HG03060 (cell line): ENCODE results near the gene C4orf50.

ENCODE experiments used
- ATAC-seq: cut with Tn5 transposase; IDR thresholded peaks from one replicate; pipeline ENCODE4 v1.9.1; 2021; ENCODE audit warnings: low read depth, moderate number of reproducible peaks; ENCODE audit not compliant: unreplicated experiment

Gene C4orf50

DNA sequence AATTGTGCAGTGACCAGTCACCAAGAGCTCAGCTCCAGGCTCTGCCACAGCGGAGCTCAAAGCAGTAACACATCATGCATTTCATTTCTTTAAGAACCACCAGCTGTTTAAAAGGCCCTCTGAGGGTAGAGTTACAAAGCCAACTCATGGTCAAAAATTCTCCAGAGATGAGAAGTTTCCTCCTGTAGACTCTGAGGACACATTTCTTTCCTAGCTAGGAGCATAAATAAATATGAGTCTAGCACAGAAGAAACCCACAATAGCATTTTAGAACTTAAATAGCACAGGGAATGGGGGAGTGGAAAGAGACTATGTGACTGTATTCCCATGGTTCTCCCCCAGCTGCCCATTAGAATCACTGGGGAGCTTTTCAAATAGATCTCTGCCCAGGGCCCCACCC, 118.8 kb downstream of the C4orf50 start:
- no peak for ATAC-seq

DNA sequence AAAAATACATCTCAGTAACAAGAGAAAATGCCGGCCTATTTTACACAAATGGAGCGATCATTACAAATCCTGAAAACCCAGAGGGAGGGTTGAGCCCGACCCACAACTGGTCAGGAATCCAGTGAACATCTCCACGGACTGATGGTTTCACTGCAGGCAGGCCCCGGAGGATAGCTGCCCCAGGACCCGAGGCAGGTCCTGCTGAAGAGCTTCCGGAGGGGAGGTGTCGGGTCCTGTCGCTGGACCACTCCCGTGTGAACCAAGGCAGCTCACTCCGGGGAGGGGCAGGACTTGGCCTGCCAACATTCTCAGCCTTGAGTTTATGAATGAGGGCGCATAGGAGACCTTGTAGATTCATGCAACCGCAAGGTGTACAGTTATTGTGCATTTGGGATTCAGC, 120.6 kb downstream of the C4orf50 start:
- no peak for ATAC-seq

DNA sequence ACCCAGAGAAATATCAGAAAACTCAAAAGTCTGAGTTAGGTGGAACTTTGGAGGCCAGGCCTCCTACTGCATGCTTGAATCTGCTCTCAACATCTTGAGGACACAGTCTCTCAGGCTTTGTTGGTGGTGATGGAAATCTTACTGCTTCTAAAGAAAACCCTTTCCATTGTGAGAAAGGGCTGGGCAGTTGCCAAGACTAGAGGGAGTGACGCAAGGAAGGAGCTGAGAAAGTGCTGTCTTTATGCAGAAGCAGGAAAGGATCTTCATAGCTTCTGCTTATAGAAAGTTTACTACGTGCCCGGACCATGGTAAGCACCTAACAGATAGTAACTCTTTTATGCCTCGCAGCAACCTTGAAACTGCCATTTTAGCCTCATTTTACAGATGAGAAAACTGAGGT, 122.9 kb downstream of the C4orf50 start:
- ATAC-seq: no peak

DNA sequence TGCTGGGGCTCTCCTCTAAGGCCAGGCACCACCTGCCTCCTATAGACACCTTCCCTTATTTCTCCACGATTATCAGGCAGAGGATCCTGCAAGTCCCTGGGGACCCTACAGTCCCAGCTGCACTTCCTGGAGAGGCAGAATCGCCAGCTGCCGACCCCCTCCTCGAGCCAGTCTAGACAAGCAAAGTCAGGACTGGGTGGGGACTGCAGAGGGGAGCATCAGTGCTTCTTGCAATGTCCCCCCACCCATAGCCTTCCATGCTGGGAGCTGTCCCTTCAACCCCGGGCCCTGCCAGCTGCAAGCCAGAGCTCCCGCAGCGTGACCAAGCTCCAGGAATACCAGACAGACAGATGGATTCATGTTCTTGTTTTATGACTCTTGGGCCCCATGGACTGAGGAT, 124.0 kb downstream of the C4orf50 start:
- ATAC-seq: no peak

DNA sequence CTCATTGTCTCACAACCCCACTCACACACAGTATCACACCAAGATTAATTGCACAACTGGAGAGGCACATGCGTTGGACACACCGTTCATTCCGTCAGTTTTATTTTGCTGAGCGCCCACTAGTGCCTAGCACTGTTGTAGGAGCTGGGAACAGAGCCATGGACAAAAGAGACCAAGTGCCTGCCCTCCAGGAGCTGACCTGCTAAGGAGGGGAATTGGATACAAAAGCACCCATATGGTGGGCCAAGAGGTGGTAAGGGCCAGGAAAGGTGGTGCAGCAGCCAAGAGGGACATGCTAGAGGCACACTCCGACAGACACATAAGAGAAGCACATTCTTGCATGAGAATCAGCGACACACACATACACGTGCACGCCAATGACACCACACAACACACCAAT, 124.6 kb downstream of the C4orf50 start:
- ATAC-seq: no peak

DNA sequence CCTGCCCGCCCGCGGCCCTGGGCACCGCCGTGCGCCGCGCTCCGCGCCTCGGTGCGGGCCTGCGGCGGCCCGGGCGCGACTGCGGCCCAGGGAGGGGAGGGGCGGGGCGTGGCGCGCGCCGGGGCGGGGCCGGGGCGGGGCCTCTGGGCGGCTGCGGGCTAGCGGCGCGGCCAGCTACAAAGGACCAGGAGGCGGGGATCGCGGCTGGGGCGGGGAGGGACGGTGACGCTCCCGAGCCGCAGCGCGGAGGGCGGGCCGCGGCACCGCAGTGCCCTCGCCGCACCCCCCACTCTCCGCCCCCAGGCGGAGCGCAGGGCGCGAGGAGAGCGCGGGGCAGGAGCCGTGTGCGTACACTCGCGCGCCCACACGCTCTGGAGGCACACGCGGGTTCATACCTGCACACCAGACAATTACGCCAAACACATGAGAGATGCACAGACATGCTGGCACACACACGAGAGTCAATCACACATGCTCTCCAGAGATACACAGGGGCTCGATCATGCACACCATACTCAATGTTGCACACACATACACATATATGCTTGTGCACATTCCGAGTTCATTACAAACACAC, 125.1 kb downstream of the C4orf50 start, which contains the start of gene CRMP1:
TSS of gene CRMP1 (minus strand) at position 83 of the 577 bp plus-strand sequence. CDS start 117 bp downstream, outside the sequence.
- no peak for ATAC-seq

DNA sequence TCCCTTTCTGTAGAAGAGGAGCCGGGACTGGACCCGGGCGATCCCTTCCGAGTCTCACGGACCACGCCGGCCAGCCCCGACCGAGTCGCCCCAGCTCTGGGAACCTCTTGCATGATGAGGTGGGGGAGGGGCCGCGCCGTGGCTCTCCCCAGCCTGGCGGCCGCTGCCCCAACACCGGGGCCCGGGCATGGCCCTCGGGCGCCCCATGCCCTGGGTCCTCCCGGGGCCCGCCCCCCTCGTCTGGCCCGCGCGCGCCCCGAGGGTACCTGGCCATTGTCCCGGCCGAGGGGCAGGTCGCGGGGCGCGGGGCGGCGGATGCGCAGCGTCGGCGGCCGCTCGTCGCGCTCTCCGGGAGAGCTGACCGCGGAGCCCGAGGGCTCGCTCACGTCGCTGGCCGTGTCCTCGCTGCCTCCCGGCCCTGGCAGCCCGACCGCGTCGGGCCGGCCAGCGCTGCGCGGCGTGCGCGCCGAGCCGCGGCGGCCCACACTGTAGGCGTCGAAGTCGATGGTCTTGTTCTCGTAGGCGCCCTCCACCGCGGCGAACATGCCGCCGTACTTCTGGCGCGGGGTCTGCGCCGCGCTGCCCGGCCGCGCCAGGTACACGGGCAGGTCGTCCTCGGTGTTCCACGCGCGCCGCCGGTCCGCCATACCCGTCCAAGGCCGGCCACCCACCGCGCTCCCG, 125.8 kb downstream of the C4orf50 start:
- ATAC-seq: no peak

DNA sequence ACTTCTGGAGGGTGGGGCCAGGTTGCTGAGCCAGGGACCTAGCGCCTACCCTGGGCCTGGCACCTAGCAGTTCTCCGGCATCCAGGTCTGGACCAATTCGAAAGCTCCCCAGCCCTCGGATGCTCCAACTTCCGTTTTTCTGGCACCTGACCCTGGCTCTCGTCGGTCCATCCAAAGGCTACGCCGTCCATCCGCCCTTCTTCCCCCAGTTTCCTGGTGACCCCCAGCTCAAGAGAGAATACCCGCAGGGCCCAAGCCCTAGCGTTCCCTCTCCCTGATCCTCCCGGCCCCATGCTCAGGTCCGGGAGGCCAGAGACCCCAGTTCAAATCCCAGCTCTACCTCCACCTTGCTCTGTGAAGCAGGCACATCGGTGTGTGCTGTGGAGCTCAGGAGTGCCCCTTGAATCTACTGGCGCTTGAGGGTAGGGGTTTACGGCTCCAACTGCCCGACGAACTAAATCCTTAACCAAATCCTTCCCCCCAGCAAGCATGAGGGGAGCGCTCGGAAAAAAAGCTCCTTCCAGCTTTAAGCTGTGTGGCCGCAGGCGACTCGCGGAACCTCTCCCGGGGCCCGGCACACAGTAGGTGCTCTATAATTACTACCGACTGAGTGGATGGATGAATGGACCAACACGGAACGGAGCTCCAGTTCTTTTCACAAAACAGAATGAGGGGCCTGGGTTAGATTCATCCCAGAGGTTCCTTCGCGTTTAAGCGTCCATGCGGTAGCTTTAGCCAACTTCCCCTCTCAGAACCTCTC, 126.5 kb downstream of the C4orf50 start:
- ATAC-seq: no peak

DNA sequence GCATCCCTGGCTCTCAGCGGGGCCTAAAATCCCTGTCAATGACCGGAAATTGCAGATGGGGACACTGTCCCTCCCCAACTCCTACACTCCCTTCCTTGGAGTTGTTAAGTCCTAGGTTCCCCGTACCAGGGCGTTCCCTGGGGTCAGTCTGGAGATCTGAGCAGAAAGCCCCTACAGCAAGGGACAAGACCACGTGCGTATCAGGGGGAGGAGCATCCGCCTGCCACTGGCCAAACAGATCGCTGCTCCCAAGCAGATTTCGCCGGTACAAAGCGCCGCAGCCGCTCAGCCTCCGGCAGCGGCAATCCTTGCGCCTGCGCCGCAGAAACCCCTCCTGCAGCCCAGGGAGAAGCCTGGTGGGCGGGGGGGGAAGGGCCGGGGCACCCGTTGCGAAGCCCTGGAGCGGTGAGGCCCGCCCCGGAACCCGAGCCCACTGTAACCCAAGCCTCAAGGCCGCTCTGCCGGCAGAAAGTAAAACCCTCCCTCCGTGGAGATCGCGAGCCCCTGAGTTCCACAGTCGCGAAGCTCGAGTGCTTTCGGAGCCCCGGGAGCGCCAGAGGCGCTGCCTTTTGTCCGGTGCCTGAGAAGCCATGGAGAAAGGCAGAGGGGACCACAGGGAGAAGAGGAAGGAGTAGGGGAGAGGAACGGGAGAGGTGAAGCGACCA, 128.0 kb downstream of the C4orf50 start:
- ATAC-seq: no peak

DNA sequence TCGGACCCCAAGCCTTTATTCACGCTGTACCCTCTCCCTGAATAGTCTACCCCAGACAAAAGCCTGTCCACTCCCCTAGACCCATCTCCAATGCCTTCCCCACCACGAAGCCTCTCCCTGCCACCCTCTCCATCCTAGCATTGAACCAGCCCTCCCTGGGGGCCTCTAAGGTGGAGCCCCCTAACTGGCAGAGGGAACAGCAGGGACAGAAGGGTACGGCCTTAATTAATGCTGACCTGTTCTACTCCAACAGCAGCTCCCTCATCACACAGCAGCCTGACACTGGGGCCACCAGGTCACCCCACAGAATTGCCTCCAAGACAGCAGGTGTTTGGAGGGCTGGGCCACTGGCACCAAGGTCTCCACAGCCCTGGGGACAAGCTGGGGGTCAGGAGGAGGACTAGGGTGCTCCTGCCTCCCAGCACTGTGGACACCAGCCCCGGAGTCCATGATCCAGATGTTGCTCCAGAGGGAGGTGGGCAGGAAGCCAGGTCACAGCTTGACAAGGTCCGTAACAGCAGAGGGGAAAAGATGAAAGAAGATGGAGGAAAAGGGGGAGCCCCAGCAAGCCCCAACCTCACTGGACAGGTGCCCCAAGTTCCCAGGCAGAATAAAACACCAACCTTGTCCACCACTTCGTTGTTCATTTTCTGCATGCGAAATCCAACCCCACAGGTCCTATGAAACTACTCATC, 129.1 kb downstream of the C4orf50 start:
- no peak for ATAC-seq

DNA sequence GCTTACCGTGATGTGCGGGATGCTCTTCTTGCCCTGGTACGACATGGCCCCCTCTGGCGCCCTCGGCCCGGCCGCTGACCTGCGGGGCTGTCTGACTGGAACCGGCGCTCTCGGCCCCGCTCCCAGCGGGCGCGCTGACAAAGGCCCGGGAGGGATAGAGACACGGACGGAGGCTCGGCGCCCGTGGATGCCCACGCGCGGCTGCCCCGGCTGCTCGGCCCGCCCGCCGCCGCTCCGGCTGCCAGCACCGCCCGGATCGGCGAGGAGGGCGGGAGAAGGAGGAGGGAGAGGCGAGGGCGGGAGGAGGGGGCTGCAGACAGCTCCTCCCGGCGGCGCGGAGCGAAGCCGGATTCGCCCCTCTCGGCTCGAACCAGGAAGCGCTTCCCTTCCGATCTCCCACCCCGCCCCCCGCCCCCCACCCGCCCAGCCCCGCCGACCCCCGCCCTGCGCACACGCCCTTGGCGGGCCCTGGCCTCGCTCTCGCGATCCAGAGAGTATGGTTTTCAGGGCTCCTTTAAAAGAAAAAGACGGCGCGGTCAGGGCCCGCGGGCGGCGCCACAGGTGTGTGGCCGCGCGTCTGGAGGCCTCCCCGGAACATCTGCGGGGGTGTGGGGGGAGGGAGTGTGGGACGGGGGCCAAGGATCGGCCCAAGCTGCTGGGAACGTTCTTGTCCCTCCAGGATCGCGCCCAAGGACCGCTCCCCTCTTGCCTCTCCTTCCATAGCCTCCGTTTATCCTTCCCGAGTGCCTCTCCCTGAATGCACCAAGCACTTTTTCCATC, 129.8 kb downstream of the C4orf50 start:
- ATAC-seq: no peak

DNA sequence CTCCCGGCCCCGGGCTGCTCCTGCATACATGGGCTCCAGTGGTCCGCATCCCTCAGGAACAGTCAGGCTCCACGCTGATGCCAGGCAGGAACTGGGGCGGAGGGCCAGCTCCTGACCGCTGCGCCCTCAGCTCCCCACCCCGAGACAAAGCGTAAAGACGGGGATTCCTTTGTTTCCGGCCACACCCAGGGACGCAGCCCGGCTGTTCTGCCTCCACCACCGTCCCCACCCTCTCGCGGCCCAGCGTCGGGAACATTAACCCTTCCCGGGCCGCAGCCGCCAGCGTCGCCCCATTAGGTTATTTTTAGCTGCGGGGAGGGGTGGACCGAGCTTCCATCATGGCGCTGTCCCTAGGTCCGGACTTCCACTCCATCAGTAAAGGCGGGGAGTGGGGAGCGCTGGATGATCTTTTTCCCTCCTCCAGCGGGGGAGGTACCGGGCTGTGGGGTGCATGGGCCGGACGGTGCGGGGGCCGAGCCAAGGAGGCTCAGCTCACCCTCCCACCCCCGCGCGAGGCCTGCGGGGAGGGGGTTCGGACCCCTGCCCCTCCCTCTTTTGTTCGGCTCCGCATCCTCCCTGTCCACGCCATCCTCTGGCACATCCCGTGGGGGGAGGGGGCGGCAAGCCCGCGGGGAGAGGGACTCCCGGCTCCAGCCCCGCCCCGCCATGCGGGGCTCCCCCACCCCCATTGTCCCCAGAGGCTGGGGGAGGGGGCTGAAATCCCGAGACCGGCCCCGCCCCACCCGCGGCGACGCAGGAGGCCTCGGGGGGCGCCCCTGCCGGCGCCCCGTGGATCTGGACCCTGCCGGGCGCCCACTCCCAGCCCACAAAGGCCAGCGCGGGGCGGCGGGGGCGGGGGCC, 130.6 kb downstream of the C4orf50 start:
- no peak for ATAC-seq

DNA sequence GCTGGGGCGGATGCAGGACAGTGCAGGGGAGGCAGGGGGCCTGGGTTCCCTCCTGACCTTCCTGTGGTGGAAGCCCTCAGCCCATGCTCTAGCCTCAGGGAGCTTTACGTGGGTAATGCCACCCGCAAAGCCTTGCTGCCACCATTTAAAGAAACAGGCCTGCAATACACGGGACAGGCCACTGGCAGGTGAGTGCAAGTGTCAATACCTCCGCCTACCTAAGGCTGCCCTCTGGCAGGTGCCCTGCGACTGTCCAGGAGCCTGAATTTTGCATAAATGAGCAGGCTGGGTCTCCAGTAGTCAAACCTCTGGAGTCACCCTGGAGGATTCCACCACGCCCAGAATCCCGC, 131.2 kb downstream of the C4orf50 start:
- no peak for ATAC-seq

DNA sequence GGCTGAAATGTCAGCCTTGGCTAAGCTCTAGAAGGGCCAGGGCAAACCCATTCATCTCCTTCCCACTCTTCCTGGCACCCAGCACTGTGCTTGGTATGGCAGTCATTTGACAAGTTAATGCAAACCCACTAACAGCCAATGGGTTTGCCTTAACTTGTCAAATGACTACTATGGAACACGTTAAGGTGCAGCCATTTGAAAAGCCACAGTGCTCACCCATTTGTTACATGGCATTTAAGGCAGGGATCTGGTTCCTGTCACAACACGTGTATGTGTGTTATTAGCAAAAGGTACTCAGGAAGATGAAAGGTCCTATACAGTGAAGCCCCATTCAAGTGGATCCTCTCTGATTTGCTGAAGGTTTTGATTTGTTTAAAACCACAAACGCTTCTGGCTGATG, 132.5 kb downstream of the C4orf50 start:
- no peak for ATAC-seq

DNA sequence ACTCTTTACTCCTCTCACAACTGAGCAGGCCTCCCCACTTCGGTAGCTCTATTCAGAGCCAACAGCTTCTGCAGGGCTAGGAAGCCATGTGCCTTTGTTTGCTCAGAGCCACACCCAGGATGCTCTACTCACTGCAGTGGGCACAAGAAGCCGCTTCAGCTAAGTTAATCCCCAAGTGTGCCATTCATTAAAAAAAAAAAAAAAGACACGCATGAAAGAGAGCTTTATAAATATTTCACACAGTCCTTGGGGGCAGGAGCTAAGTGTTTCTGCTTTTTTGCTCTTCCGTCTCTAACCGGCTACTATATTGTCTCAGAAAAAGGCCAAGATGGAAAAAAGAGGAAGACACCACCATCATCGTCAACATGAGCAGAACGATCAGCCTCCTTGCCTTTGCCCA, 133.4 kb downstream of the C4orf50 start:
- ATAC-seq: no peak

DNA sequence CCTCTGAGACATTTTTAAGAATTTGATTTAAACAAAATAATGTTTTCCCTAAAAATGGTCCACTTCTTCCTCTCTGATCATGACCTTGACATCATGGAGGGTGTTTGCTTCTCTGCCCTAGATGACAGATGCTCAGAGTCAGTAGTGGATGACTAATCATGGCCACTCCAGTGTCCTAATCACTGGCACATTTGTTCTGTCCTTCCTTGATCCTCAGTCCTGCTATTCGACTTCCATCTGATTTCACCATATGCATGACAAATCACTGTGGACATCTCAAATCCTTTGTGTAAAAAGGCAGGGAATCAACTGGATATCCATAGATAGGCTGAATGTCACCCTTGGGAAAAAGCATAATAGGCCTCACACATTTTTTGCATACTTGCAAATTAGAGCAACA, 134.3 kb downstream of the C4orf50 start:
- ATAC-seq: no peak

DNA sequence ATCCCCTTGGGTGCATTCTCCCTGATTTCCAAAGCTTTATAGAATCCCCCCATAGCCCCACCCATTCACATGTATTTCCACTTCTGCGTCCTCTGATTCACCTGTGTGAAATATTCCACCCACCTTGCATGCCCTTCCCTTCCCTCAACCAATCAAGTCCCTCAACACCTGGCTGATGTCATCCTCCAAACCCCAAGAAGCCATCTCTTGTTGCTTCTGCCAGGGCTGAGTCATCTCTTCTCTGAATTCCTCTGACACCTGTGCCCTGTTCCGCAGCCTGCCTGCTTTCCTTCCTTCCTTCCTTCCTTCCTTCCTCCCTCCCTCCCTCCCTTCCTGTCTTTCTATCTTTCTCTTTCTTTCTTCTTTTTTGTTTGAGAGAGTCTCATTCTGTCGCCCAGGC, 135.3 kb downstream of the C4orf50 start:
- no peak for ATAC-seq

DNA sequence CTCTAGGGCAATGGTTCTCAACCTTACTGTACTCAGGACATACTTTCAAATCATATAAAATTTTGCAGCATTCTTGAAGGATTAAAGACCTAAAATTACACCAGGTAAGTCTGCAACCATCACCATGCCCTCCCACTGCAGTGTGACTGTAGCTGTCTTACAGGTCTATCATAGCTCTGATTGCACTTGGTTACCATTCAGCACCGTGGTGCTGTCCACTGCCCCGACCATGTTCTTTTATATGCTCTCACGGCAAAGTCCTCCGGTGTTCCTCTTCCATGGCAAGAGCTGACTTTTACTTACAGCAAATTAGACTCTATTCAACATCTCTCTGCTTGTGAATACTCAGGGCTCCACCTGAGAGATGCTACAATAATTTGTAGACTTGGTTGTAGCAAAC, 136.9 kb downstream of the C4orf50 start:
- ATAC-seq: no peak

DNA sequence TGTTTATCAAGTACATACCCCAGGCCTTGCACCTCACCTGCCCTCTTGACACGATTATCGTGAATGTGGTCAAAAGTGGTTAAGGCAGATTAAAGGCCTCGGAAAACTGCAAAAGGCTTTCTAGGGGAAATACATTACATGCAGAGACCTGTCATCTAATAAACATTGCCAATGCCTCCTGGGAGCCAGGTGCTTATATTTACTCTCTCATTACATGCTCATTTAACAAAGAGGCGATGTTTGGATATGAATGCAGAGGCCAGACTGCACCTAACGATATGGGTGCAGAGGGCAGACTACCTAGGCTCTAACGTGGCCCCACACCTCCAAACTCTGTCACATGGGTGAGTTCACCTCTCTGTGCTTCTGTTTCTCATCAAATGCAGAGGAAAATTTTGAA, 139.9 kb downstream of the C4orf50 start:
- no peak for ATAC-seq
